GM19328 (cell line): ENCODE data around the gene VAT1L.

ENCODE experiments used
- ATAC-seq: cut with Tn5 transposase; IDR thresholded peaks from one replicate; pipeline ENCODE4 v1.9.1; 2021; ENCODE audit warnings: mild to moderate bottlenecking, moderate library complexity; ENCODE audit not compliant: unreplicated experiment

Gene VAT1L

GRCh38 chr16:77827032-77827431, 38.7 kb downstream of the VAT1L start:
- no peak for ATAC-seq

- no peak for ATAC-seq
Measured at GRCh38 chr16:77833921-77834634, 45.7 kb downstream of the VAT1L start.

GRCh38 chr16:77834635-77835540, 46.5 kb downstream of the VAT1L start:
- no peak for ATAC-seq

GRCh38 chr16:77836801-77837200, 48.4 kb downstream of the VAT1L start:
- no peak for ATAC-seq

- no peak for ATAC-seq
Measured at GRCh38 chr16:77838597-77839255, 50.4 kb downstream of the VAT1L start.

- no peak for ATAC-seq
Measured at GRCh38 chr16:77840093-77840492, 51.7 kb downstream of the VAT1L start.

GRCh38 chr16:77840673-77841501, 52.5 kb downstream of the VAT1L start:
- ATAC-seq, result no peak

- ATAC-seq, result no peak
Measured at GRCh38 chr16:77841502-77841763, 53.1 kb downstream of the VAT1L start.

- ATAC-seq, result no peak
Measured at GRCh38 chr16:77842468-77842867, 54.1 kb downstream of the VAT1L start.

- no peak for ATAC-seq
Measured at GRCh38 chr16:77843405-77843804, 55.0 kb downstream of the VAT1L start.

GRCh38 chr16:77844801-77845200, 56.4 kb downstream of the VAT1L start:
- ATAC-seq, result no peak

GRCh38 chr16:77849646-77850258, 61.4 kb downstream of the VAT1L start:
- ATAC-seq, result no peak

- ATAC-seq, result no peak
Measured at GRCh38 chr16:77850636-77851333, 62.4 kb downstream of the VAT1L start.

GRCh38 chr16:77853161-77853560, 64.8 kb downstream of the VAT1L start:
- ATAC-seq, result no peak

- ATAC-seq, result no peak
Measured at GRCh38 chr16:77856438-77857160, 68.2 kb downstream of the VAT1L start.

GRCh38 chr16:77858060-77858459, 69.7 kb downstream of the VAT1L start:
- no peak for ATAC-seq

- ATAC-seq, result no peak
Measured at GRCh38 chr16:77859493-77860232, 71.3 kb downstream of the VAT1L start.

- ATAC-seq, result no peak
Measured at GRCh38 chr16:77860953-77861352, 72.6 kb downstream of the VAT1L start.

- no peak for ATAC-seq
Measured at GRCh38 chr16:77863250-77863649, 74.9 kb downstream of the VAT1L start.
